NCI-H748 (cell line): Measurements from ENCODE around the gene PANK2.
A peak's percentile ranks its signal among the peaks of the same experiment; 100 is the strongest.
"Not testable (repeated sequence)": the region's sequence is repeated elsewhere in the genome, so short reads cannot be mapped to it uniquely, and the experiment has no call there.

Experiments
- DNase-seq: peaks from one replicate; lab custom pipeline; 2025; ENCODE audit not compliant: unreplicated experiment; lab: John Stamatoyannopoulos, UW

PANK2 gene

GRCh38 chr20:3888622-3889488, at the start of gene PANK2:
Gene PANK2, plus strand, starts transcription at chr20:3889387.
- peak; percentile 100 for DNase-seq

GRCh38 chr20:3840201-3840600, 49.0 kb upstream of the PANK2 start:
- DNase-seq: not testable (repeated sequence)

- no peak for DNase-seq
Measured at GRCh38 chr20:3842348-3842930, 46.7 kb upstream of the PANK2 start.

GRCh38 chr20:3843490-3843889, 45.7 kb upstream of the PANK2 start:
- DNase-seq: no peak

- DNase-seq: not testable (repeated sequence)
Measured at GRCh38 chr20:3843990-3844619, 45.1 kb upstream of the PANK2 start.

GRCh38 chr20:3846378-3846739, 42.8 kb upstream of the PANK2 start:
- no peak for DNase-seq

- DNase-seq: peak; percentile 94
Measured at GRCh38 chr20:3846740-3847428, 42.3 kb upstream of the PANK2 start, which contains the start of gene MAVS. Gene MAVS, plus strand, starts transcription at chr20:3846834. Its CDS starts 7,791 bp downstream, at chr20:3854625.

- no peak for DNase-seq
Measured at GRCh38 chr20:3847429-3847940, 41.7 kb upstream of the PANK2 start.

- no peak for DNase-seq
Measured at GRCh38 chr20:3848565-3848964, 40.6 kb upstream of the PANK2 start.

- no peak for DNase-seq
Measured at GRCh38 chr20:3854462-3854871, 34.7 kb upstream of the PANK2 start.

GRCh38 chr20:3857405-3857804, 31.8 kb upstream of the PANK2 start:
- peak; percentile 97 for DNase-seq

GRCh38 chr20:3858689-3859088, 30.5 kb upstream of the PANK2 start:
- no peak for DNase-seq

- DNase-seq: no peak
Measured at GRCh38 chr20:3861191-3861590, 28.0 kb upstream of the PANK2 start.

- no peak for DNase-seq
Measured at GRCh38 chr20:3862333-3862732, 26.9 kb upstream of the PANK2 start.

- DNase-seq: no peak
Measured at GRCh38 chr20:3863317-3863716, 25.9 kb upstream of the PANK2 start.

GRCh38 chr20:3864518-3864917, 24.7 kb upstream of the PANK2 start:
- DNase-seq: no peak

- DNase-seq: no peak
Measured at GRCh38 chr20:3865152-3865886, 23.9 kb upstream of the PANK2 start.

GRCh38 chr20:3865887-3866407, 23.2 kb upstream of the PANK2 start:
- DNase-seq: no peak

GRCh38 chr20:3866464-3866863, 22.7 kb upstream of the PANK2 start:
- DNase-seq: no peak

GRCh38 chr20:3867802-3868201, 21.4 kb upstream of the PANK2 start:
- DNase-seq: no peak
